KMS-11 (cell line): ENCODE results near the gene ENG.
A peak's percentile ranks its signal among the peaks of the same experiment; 100 is the strongest.

Experiments
- H2AFZ ChIP-seq: fragments of 200-600 bp; sonication (generic); 2 replicates; pipeline ENCODE4 v1.6.1; 2016; ENCODE audit warnings: antibody characterized with exemption, mixed run types, low read depth
- H3K27ac ChIP-seq: fragments of 200-600 bp; sonication (generic); 2 replicates; pipeline ENCODE4 v1.6.1; 2016; ENCODE audit warnings: mild to moderate bottlenecking, mixed run types
- H3K27me3 ChIP-seq: fragments of 200-600 bp; sonication (generic); 2 replicates; pipeline ENCODE4 v1.6.1; 2017; ENCODE audit warnings: mild to moderate bottlenecking, low read depth, mixed run types, moderate library complexity; ENCODE audit not compliant: insufficient read depth
- H3K36me3 ChIP-seq: fragments of 200-600 bp; sonication (generic); 2 replicates; pipeline ENCODE4 v1.6.1; 2017; ENCODE audit warnings: mild to moderate bottlenecking, mixed run types; ENCODE audit not compliant: insufficient read depth
- H3K4me1 ChIP-seq: fragments of 200-600 bp; sonication (generic); 2 replicates; pipeline ENCODE4 v1.6.1; 2016; ENCODE audit warnings: mild to moderate bottlenecking, low read depth, mixed run types; ENCODE audit not compliant: poor library complexity, severe bottlenecking
- H3K4me2 ChIP-seq: fragments of 200-600 bp; sonication (generic); 2 replicates; pipeline ENCODE4 v1.7.0; 2016; ENCODE audit warnings: mild to moderate bottlenecking, mixed run types
- H3K4me3 ChIP-seq: fragments of 200-600 bp; sonication (generic); IDR thresholded peaks from 2 replicates; pipeline ENCODE4 v1.6.1; 2017; ENCODE audit warnings: low read depth, low read length, mixed read lengths; ENCODE audit not compliant: insufficient read depth
- H3K79me2 ChIP-seq: fragments of 200-600 bp; sonication (generic); 2 replicates; pipeline ENCODE4 v1.6.1; 2016; ENCODE audit warnings: low read depth, mixed run types; ENCODE audit not compliant: insufficient read depth
- H3K9ac ChIP-seq: fragments of 200-600 bp; sonication (generic); 2 replicates; pipeline ENCODE4 v1.6.1; 2016; ENCODE audit warnings: mild to moderate bottlenecking, mixed run types
- H4K20me1 ChIP-seq: fragments of 200-600 bp; sonication (generic); 2 replicates; pipeline ENCODE4 v1.6.1; 2016; ENCODE audit warnings: mild to moderate bottlenecking, mixed run types; ENCODE audit not compliant: insufficient read depth
- CTCF ChIP-seq: fragments of 200-600 bp; sonication (generic); conservative IDR thresholded peaks from 2 replicates; pipeline ENCODE4 v1.6.1; 2017; ENCODE audit warnings: low read depth, mild to moderate bottlenecking, antibody characterized with exemption, low read length, moderate library complexity, mixed read lengths

Gene ENG

GRCh38 chr9:127854184-127854806 is at the start of gene ENG:
Gene ENG (minus strand): TSS chr9:127854658. CDS start chr9:127854355, 303 bp downstream.
- no peak within 1 kb of the TSS for H3K4me2 ChIP-seq
- no peaks in the 10 kb centered on the region for H3K79me2 ChIP-seq
- no peaks in the 10 kb centered on the region for H3K36me3 ChIP-seq
- H3K27ac ChIP-seq = no peak within 1 kb of the TSS
- no peak within 1 kb of the TSS for H3K4me3 ChIP-seq
- H4K20me1 ChIP-seq = no peaks in the 10 kb centered on the region
- no peaks in the 10 kb centered on the region for H3K27me3 ChIP-seq
- no peak within 1 kb of the TSS for H2AFZ ChIP-seq
- no peak for TF ChIP-seq CTCF
- H3K9ac ChIP-seq = no peak within 1 kb of the TSS
- no peaks in the 10 kb centered on the region for H3K4me1 ChIP-seq

GRCh38 chr9:127903557-127904475 is 49.4 kb upstream of the ENG start:
- Histone ChIP-seq H3K27ac (no peak overlapping the region), H3K4me2 (no peak overlapping the region), H4K20me1 (no peaks in the 10 kb centered on the region), H2AFZ (no peak overlapping the region), H3K79me2 (no peaks in the 10 kb centered on the region), H3K4me1 (peaks cover 26% of the 10 kb centered on the region), H3K9ac (no peak overlapping the region), H3K27me3 (no peaks in the 10 kb centered on the region), H3K36me3 (no peaks in the 10 kb centered on the region), H3K4me3 (no peak overlapping the region)
- TF ChIP-seq CTCF = no peak

DNA sequence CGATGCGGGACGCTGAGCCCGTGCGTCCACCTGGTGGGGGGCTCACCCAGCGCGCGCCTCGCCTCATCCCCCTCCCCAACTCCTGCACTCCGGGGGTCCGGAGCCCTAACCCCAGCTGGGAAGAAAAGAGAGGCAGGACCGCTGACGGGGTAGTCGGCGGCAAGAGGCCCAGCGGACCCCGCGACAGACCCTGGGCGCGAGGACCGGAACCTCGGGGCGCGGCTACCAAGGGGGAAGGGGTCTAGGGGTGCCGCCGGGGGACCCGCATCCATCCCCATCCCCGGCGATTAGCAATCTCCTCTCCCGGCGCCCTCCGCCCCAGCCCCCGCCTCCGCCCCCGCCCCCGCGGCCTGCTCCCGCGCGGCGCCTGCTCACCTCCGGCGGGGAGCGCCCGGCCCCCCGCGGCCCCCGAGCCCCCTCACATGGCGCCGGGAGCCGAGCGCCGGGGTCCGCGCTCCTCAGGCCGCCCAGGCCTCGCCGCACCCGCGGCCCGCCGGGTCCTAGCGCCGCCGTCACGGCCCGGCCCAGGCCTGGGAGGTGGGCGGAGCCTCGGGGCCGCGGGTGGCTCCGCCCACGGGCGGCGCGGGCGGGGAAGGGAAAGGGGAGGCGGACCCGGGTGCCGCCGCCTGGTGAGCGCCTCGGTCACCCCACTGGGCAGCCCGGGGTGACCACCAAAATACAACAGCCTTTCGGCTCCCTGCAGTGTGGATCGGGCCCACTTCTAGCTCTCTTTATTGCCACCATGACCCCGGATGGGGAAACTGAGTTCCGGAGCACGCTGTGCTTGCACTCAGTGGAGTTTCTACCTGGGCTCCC is 44.9 kb upstream of the ENG start, which contains the start of gene ST6GALNAC6:
Gene ST6GALNAC6, minus strand, starts transcription at position 476 of the 816 bp plus-strand sequence. CDS start 1,622 bp downstream, outside the sequence.
- Histone ChIP-seq H3K27me3 (no peaks in the 10 kb centered on the region), H4K20me1 (no peaks in the 10 kb centered on the region), H3K4me2 (peak within 1 kb of the TSS; percentile 84), H3K4me3 (no peak within 1 kb of the TSS), H3K27ac (no peak within 1 kb of the TSS), H3K4me1 (peaks cover 12% of the 10 kb centered on the region), H3K9ac (peak within 1 kb of the TSS; percentile 74), H3K36me3 (no peaks in the 10 kb centered on the region; the same call in 1 of the 2 replicates), H2AFZ (peak within 1 kb of the TSS; percentile 52), H3K79me2 (0 out of 2 replicates have a peak, but pooled peaks cover 4% of the 10 kb centered on the region)
- TF ChIP-seq CTCF = no peak
